GM21786 (cell line): ENCODE data around the gene FBXO27.
"Not testable (repeated sequence)": the region's sequence is repeated elsewhere in the genome, so short reads cannot be mapped to it uniquely, and the experiment has no call there.

ENCODE experiments used
- ATAC-seq: cut with Tn5 transposase; IDR thresholded peaks from one replicate; pipeline ENCODE4 v1.9.1; 2021; ENCODE audit not compliant: unreplicated experiment

FBXO27 gene

GRCh38 chr19:38989066-38989605, 43.2 kb downstream of the FBXO27 start:
- no peak for ATAC-seq

- not testable (repeated sequence) for ATAC-seq
Measured at GRCh38 chr19:38988627-38989026, 43.7 kb downstream of the FBXO27 start.

- ATAC-seq = not testable (repeated sequence)
Measured at GRCh38 chr19:38987745-38988144, 44.6 kb downstream of the FBXO27 start.

- no peak for ATAC-seq
Measured at GRCh38 chr19:38985262-38985661, 47.1 kb downstream of the FBXO27 start.

- no peak for ATAC-seq
Measured at GRCh38 chr19:38980583-38981374, 51.6 kb downstream of the FBXO27 start.

GRCh38 chr19:38979812-38980211, 52.5 kb downstream of the FBXO27 start:
- no peak for ATAC-seq

GRCh38 chr19:38978326-38978689, 54.0 kb downstream of the FBXO27 start:
- ATAC-seq = no peak

- ATAC-seq = peak; percentile 74
Measured at GRCh38 chr19:38977445-38978325, 54.7 kb downstream of the FBXO27 start.

GRCh38 chr19:38975861-38976271, 56.5 kb downstream of the FBXO27 start:
- no peak for ATAC-seq

- no peak for ATAC-seq
Measured at GRCh38 chr19:38975214-38975860, 57.0 kb downstream of the FBXO27 start, which contains the start of gene FBXO17. FBXO17 (minus strand) TSS chr19:38975742; CDS start chr19:38950319, 25,423 bp downstream.

GRCh38 chr19:38974624-38975213, 57.6 kb downstream of the FBXO27 start:
- ATAC-seq = no peak
